Heart left ventricle (tissue), 11 donors: Measurements from ENCODE around the gene NEK2. TPM values are rescaled to one million over a fixed set of nuclear protein-coding genes. Genes with fewer than 3 reads are reported as not detected.

ENCODE experiments used
- polyA plus RNA-seq, 2 donors: library from polyadenylated mRNA; stranded (reverse); fragments of 200-250 nt; gene quantifications; one replicate each; pipeline ENCODE4 v1.2.3, GENCODE V29; 2013
- total RNA-seq, 9 donors: library from RNA; depleted of rRNA in 2 of 9; stranded (reverse); fragments of >200 nt in 2 of 9; fragmentation: NEBNext Ultra II Directional in 3 of 9; extraction: Animal tissue kit (Norgen Biotek cat#: 25700) in 3 of 9; gene quantifications; one replicate each; pipeline versions ENCODE4 v1.1.0 to v1.2.4, GENCODE V29; 2016 to 2023
- donor health status: ischemic (EF 13 %, LVEDD 7.1; RV severe dilation, severe dysfunction).
- donor health status: healthy with polysubstance abuse.
- donor health status: DM: no; HTN: yes; CAD: no.
- donor health status: DM: no; HTN: no; CAD: no.
- donor health status: ischemic (EF 25% LVEDD 5.7; RV mildly dilated, moderate dysfunction).
- donor health status: healthy.
- donor health status: DM: yes; HTN: yes; CAD: no.
- donor health status: PGD.
- donor health status: nonischemic (EF 23%, LVEDD 6.1; RV moderate dilation, normal function).

Gene NEK2
- total and polyA plus RNA-seq, 11 donors: 0.10 to 2.5 (median 0.31) TPM; not detected in 5

Other genes with a start within 250 kb of the NEK2 start
- gene RD3, start 183.5 kb downstream of the NEK2 start, total RNA-seq: not detected
- under 1 TPM in 1 of 2 donors, not detected in 1; 0.06 TPM for gene RD3, start 183.5 kb downstream of the NEK2 start, polyA plus RNA-seq
- 10 to 100 TPM in 7 of 9 donors, 1 to 10 TPM in 2; 8.6 to 29.2 (median 16.2) TPM for gene SLC30A1, start 96.5 kb downstream of the NEK2 start, total RNA-seq
- 1 to 10 TPM; 2.8 to 4.2 TPM for gene SLC30A1, start 96.5 kb downstream of the NEK2 start, polyA plus RNA-seq
- gene LPGAT1, start 155.1 kb upstream of the NEK2 start, total RNA-seq: 10 to 100 TPM; 19.0 to 40.0 (median 30.9) TPM
- 10 to 100 TPM in 1 of 2 donors, 1 to 10 TPM in 1; 5.6 to 11.7 TPM for gene LPGAT1, start 155.1 kb upstream of the NEK2 start, polyA plus RNA-seq